Nephron progenitor cell (in vitro differentiated cells): ENCODE data around the gene ZNF609.

Source experiments
- DNase-seq: peaks from one replicate; pipeline ENCODE4 v3.0.0; 2021
- H3K27ac Mint-ChIP-seq: 2 replicates; pipeline ENCODE4 v1.8.0; 2021; ENCODE audit warnings: mild to moderate bottlenecking, moderate library complexity, mixed read lengths
- H3K27me3 Mint-ChIP-seq: 2 replicates; pipeline ENCODE4 v1.8.0; 2021; ENCODE audit warnings: mild to moderate bottlenecking, low read depth, mixed read lengths; ENCODE audit not compliant: poor library complexity
- H3K36me3 Mint-ChIP-seq: 2 replicates; pipeline ENCODE4 v1.8.0; 2021; ENCODE audit warnings: low read depth, mixed read lengths
- H3K4me1 Mint-ChIP-seq: 2 replicates; pipeline ENCODE4 v1.8.0; 2021; ENCODE audit warnings: mixed read lengths
- H3K4me3 Mint-ChIP-seq: 2 replicates; pipeline ENCODE4 v1.8.0; 2021; ENCODE audit warnings: mild to moderate bottlenecking, moderate library complexity, mixed read lengths
- H3K9me3 Mint-ChIP-seq: 2 replicates; pipeline ENCODE4 v1.8.0; 2021; ENCODE audit warnings: mild to moderate bottlenecking, moderate library complexity, mixed read lengths
- CTCF ChIP-seq: fragments of 200-600 bp; sonication (generic); IDR thresholded peaks from 2 replicates; pipeline ENCODE4 v1.5.0; 2021; ENCODE audit warnings: antibody characterized with exemption

The ZNF609 gene

GRCh38 chr15:64552281-64552948, 92.0 kb downstream of the ZNF609 start:
- no peaks in the 10 kb centered on the region for H3K27me3 Mint-ChIP-seq
- peaks cover 14% of the 10 kb centered on the region for H3K4me1 Mint-ChIP-seq
- peak overlapping the region; percentile 93 for H3K27ac Mint-ChIP-seq
- TF ChIP-seq CTCF = no peak
- H3K4me3 Mint-ChIP-seq = no peak overlapping the region
- no peaks in the 10 kb centered on the region for H3K9me3 Mint-ChIP-seq
- peaks cover 27% of the 10 kb centered on the region for H3K36me3 Mint-ChIP-seq
- DNase-seq = peak; percentile 6

GRCh38 chr15:64558460-64559179, 98.2 kb downstream of the ZNF609 start:
- H3K27ac Mint-ChIP-seq = no peak overlapping the region
- no peak for DNase-seq

GRCh38 chr15:64559243-64559642, 98.9 kb downstream of the ZNF609 start:
- H3K36me3 Mint-ChIP-seq = peaks cover 42% of the 10 kb centered on the region
- no peak overlapping the region for H3K27ac Mint-ChIP-seq
- H3K4me1 Mint-ChIP-seq = no peaks in the 10 kb centered on the region
- H3K27me3 Mint-ChIP-seq = no peaks in the 10 kb centered on the region
- no peak for DNase-seq
- TF ChIP-seq CTCF = no peak
- H3K9me3 Mint-ChIP-seq = peaks cover 6% of the 10 kb centered on the region
- no peak overlapping the region for H3K4me3 Mint-ChIP-seq

More at GRCh38 chr15:64558460-64559179, 98.2 kb downstream of the ZNF609 start:
- Mint-ChIP-seq H3K9me3 (peaks cover 6% of the 10 kb centered on the region), H3K4me3 (no peak overlapping the region), H3K36me3 (peaks cover 43% of the 10 kb centered on the region), H3K27me3 (no peaks in the 10 kb centered on the region), H3K4me1 (no peaks in the 10 kb centered on the region)
- no peak for TF ChIP-seq CTCF

- H3K27ac Mint-ChIP-seq = no peak overlapping the region
- H3K36me3 Mint-ChIP-seq = peaks cover 46% of the 10 kb centered on the region
- TF ChIP-seq CTCF = no peak
- H3K4me3 Mint-ChIP-seq = no peak overlapping the region
- peaks cover 6% of the 10 kb centered on the region for H3K9me3 Mint-ChIP-seq
- DNase-seq = no peak
- H3K4me1 Mint-ChIP-seq = peaks cover 3% of the 10 kb centered on the region
- H3K27me3 Mint-ChIP-seq = no peaks in the 10 kb centered on the region
Observed at GRCh38 chr15:64560501-64560900, 100.1 kb downstream of the ZNF609 start.

- DNase-seq = no peak
- Mint-ChIP-seq H3K9me3 (peaks cover 6% of the 10 kb centered on the region), H3K4me3 (no peak overlapping the region), H3K27ac (peak overlapping the region; percentile 4), H3K27me3 (no peaks in the 10 kb centered on the region), H3K4me1 (peaks cover 5% of the 10 kb centered on the region), H3K36me3 (peaks cover 46% of the 10 kb centered on the region)
- no peak for TF ChIP-seq CTCF
Observed at GRCh38 chr15:64560998-64561397, 100.6 kb downstream of the ZNF609 start.
